SH-SY5Y (cell line): ENCODE measurements around the gene HPDL.

ENCODE experiments used
- GATA2 ChIP-seq: IDR thresholded peaks from 2 replicates; pipeline ENCODE4 v1.6.1; 2011; ENCODE audit warnings: mild to moderate bottlenecking, low read depth, low read length
- GATA3 ChIP-seq: IDR thresholded peaks from 2 replicates; pipeline ENCODE4 v1.6.1; 2011; ENCODE audit warnings: low read depth, mild to moderate bottlenecking, low read length, moderate library complexity

GRCh38 chr1:45370575-45370974 is 43.9 kb downstream of the HPDL start:
- TF ChIP-seq GATA2: no peak
- no peak for TF ChIP-seq GATA3
